Measurements from ENCODE around the gene NDUFS1.

GRCh38 chr2:206083602-206084438 is 75.4 kb downstream of the NDUFS1 start:
- TF ChIP-seq CTCF (IDR thresholded peaks at IDR 0.05; ENCODE audit: low read depth, low read length) (no peak), EZH2phosphoT487 (IDR thresholded peaks at IDR 0.05; ENCODE audit: low read depth) (no peak)
